ENCODE measurements around the gene CSNK2A1.

Gene CSNK2A1

DNA sequence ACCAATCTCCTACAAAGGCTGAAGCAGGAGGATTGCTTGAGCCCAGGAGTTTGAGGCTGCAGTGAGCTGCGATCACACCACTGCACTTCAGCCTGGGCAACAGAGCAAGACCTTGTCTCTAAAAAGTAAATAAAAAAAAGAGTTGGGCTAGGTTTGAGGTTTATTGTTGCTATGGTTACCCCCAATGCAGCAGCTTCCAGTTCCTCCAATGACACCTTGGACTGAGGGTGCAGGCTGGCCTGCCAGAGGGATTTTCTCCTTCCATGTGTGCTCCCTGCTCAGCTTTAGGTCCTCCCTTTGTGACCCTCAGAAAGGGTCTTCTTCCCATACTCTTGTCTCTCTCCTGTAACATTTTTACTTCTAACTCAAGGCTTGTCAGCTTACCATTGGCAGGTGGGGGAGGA lies 70.7 kb downstream of the CSNK2A1 start:
- TF ChIP-seq, protein P1, sequence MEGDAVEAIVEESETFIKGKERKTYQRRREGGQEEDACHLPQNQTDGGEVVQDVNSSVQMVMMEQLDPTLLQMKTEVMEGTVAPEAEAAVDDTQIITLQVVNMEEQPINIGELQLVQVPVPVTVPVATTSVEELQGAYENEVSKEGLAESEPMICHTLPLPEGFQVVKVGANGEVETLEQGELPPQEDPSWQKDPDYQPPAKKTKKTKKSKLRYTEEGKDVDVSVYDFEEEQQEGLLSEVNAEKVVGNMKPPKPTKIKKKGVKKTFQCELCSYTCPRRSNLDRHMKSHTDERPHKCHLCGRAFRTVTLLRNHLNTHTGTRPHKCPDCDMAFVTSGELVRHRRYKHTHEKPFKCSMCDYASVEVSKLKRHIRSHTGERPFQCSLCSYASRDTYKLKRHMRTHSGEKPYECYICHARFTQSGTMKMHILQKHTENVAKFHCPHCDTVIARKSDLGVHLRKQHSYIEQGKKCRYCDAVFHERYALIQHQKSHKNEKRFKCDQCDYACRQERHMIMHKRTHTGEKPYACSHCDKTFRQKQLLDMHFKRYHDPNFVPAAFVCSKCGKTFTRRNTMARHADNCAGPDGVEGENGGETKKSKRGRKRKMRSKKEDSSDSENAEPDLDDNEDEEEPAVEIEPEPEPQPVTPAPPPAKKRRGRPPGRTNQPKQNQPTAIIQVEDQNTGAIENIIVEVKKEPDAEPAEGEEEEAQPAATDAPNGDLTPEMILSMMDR (IDR thresholded peaks at IDR 0.05; ENCODE audit: poor library complexity, severe bottlenecking), result no peak
- ATAC-seq (ENCODE audit: low read depth) (no peak), DNase-seq (ENCODE audit: low spot score) (no peak)
- Histone ChIP-seq H3K27me3 (ENCODE audit: insufficient read depth, poor library complexity, severe bottlenecking) (no peaks in the 10 kb centered on the region), H3K27ac (ENCODE audit: poor library complexity, severe bottlenecking) (no peak overlapping the region), H3K4me1 (ENCODE audit: insufficient read depth, poor library complexity, severe bottlenecking) (no peaks in the 10 kb centered on the region), H3K9me3 (ENCODE audit: severe bottlenecking) (peaks cover 2% of the 10 kb centered on the region), H3K4me3 (ENCODE audit: severe bottlenecking) (no peak overlapping the region), H3K36me3 (ENCODE audit: low read depth) (peaks cover 14% of the 10 kb centered on the region)

DNA sequence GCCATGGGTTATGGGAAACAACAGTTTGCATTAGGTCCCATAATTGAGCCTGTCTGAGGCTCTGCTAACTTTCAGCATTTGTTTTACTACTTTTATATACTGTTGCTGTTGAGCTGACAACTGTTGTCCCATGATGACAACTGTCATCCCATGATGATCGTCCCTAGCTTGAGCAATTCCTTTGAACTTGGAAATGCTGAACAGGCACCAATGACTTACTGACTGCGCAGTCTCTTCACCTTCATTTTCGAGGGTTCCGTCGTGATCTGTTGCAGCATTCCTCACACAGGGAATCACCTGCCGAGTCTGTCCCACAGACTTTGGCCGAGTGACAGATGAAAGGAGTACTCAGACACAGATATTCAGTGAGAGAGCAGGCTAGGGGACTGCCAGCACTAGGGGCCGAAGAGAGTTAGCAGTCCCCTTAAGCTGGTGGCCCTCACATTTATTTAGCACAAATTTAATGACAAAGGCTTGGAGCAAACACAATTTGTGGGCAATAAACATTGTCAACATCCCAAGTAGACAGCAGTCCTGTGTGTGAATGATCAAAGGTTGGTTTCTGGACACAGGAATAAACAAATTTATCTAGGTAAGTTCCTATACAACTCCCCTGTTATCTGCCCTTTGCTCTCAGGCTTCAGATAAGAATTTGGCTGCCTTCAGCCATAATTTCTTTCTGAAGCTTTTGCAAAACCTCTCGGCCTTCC lies 71.3 kb downstream of the CSNK2A1 start:
- peaks cover 8% of the 10 kb centered on the region; the same call in 1 of the 2 replicates for H3K36me3 ChIP-seq (ENCODE audit: low read depth)
- no peak overlapping the region for H3K27ac ChIP-seq (ENCODE audit: poor library complexity, severe bottlenecking)
- H3K4me1 ChIP-seq (ENCODE audit: insufficient read depth, poor library complexity, severe bottlenecking), result no peaks in the 10 kb centered on the region
- TF ChIP-seq, protein P1 (IDR thresholded peaks at IDR 0.05; ENCODE audit: poor library complexity, severe bottlenecking), result no peak
- ATAC-seq (ENCODE audit: low read depth), result no peak
- no peak for DNase-seq (ENCODE audit: low spot score)
- H3K9me3 ChIP-seq (ENCODE audit: severe bottlenecking), result peaks cover 2% of the 10 kb centered on the region
- H3K4me3 ChIP-seq (ENCODE audit: severe bottlenecking), result no peak overlapping the region
- H3K27me3 ChIP-seq (ENCODE audit: insufficient read depth, poor library complexity, severe bottlenecking), result no peaks in the 10 kb centered on the region

DNA sequence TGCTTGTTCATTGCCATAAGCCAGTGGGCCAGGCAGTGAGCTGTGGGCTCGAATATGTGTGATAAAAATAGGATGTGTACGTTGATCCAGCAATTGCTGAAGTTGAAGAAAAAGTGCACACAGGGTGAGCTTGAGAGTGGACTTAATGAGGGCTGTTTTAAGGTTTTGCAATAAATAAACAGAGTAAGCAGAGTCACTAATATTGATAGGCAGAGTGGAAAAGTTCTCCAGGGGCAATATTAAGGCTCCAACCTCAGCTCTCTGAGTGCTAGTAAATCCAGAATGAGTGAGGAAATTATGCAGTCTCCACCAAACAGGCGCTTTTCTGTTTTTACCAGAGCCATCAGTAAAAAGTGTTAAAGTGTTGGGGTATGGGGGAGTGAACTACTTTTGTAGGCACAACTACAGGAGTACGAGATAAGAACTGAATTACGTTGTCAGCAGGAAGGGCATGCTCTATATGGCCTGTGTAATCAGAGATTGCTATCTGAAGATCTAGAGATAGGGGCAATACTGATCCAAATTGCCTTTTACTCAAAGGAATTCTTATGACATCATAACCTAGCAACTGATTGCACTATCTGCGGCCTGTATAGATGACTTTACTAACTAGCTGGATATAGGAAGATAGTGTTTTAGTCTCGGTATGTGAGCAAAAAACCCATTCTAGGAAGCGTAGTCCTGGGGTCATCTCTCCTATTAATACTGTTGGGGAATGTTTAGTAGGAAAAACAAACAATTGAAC lies 73.7 kb downstream of the CSNK2A1 start:
- Histone ChIP-seq H3K4me1 (ENCODE audit: insufficient read depth, poor library complexity, severe bottlenecking) (no peaks in the 10 kb centered on the region), H3K9me3 (ENCODE audit: severe bottlenecking) (peaks cover 2% of the 10 kb centered on the region), H3K27me3 (ENCODE audit: insufficient read depth, poor library complexity, severe bottlenecking) (no peaks in the 10 kb centered on the region), H3K4me3 (ENCODE audit: severe bottlenecking) (no peak overlapping the region), H3K27ac (ENCODE audit: poor library complexity, severe bottlenecking) (no peak overlapping the region), H3K36me3 (ENCODE audit: low read depth) (no peaks in the 10 kb centered on the region)
- DNase-seq (ENCODE audit: low spot score) (no peak), ATAC-seq (ENCODE audit: low read depth) (no peak)
- TF ChIP-seq, protein P1 (IDR thresholded peaks at IDR 0.05; ENCODE audit: poor library complexity, severe bottlenecking), result no peak

DNA sequence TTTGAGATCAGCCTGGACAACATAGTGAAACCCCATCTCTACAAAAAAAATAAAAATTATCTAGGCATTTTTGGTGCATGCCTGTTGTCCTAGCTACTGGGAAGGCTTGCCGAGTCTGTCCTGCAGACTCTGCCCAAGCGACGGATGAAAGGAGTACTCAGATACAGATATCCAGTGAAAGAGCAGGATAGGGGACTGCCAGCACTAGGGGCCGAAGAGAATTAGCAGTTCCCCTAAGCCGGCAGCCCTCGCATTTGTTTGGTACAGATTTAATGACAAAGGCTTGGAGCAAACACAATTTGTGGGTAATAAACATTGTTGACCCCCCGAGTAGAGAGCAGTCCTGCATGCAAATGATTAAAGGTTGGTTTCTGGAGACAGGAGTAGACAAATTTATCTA lies 75.8 kb downstream of the CSNK2A1 start:
- no peaks in the 10 kb centered on the region for H3K4me1 ChIP-seq (ENCODE audit: insufficient read depth, poor library complexity, severe bottlenecking)
- TF ChIP-seq, protein P1 (IDR thresholded peaks at IDR 0.05; ENCODE audit: poor library complexity, severe bottlenecking), result no peak
- no peak overlapping the region for H3K4me3 ChIP-seq (ENCODE audit: severe bottlenecking)
- no peaks in the 10 kb centered on the region for H3K36me3 ChIP-seq (ENCODE audit: low read depth)
- ATAC-seq (ENCODE audit: low read depth) (no peak), DNase-seq (ENCODE audit: low spot score) (no peak)
- no peaks in the 10 kb centered on the region for H3K27me3 ChIP-seq (ENCODE audit: insufficient read depth, poor library complexity, severe bottlenecking)
- H3K9me3 ChIP-seq (ENCODE audit: severe bottlenecking), result peaks cover 2% of the 10 kb centered on the region
- no peak overlapping the region for H3K27ac ChIP-seq (ENCODE audit: poor library complexity, severe bottlenecking)
